NCI-H226 (cell line): Measurements from ENCODE around the gene BPI.
A peak's percentile ranks its signal among the peaks of the same experiment; 100 is the strongest.
"Not testable (repeated sequence)": the region's sequence is repeated elsewhere in the genome, so short reads cannot be mapped to it uniquely, and the experiment has no call there.

Experiments
- DNase-seq: peaks from one replicate; pipeline ENCODE4 v3.0.0-alpha.2; 2015

BPI gene

GRCh38 chr20:38306379-38306778 lies 2.4 kb downstream of the BPI start:
- DNase-seq, result no peak

DNA sequence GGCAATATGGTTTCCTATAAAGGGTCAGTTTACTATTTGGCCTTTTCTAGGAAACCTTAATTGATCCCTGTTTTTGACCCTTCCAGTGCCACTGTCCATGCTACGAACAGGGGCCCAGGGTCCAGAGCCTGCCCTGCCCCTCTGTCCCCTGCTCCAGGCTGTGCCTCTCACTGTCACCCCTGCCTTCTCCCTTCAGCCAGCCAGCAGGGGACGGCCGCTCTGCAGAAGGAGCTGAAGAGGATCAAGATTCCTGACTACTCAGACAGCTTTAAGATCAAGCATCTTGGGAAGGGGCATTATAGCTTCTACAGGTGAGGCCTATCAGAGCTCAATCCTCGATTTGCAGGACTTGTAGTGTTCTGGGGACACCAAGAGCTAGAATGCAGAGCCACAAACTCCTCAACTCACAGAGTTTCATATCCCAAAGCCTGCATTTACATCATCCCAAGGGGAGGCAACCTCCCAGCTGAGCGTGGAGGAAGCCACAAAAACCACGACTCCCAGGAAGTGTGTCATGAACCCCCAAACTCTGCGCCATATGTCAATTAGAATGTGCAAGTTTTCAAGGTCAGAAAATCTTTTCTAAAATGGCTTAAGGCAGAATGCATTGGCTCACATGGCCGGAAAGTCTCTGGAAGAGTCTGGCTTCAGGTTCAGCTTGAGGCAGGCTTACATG lies 3.6 kb downstream of the BPI start:
- peak; percentile 56 for DNase-seq

DNA sequence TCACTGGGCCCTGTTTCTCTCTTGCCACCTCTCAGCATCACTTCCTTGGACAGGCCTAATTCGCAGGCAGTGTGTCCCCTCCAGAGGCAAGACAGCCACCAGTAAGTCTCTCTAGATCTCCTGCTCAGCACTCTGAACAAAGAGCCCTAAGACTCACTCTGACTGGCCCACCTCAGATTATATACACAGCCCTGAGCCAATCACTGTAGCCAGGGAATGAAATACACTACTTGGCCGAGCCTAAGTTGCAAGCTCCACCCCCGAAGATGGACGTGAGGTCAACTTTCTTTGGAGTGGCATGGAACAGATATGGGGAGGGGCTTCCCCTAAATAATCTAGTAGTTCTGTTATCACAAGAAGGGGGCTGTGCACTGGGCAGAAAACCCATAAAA lies 4.1 kb downstream of the BPI start:
- no peak for DNase-seq

DNA sequence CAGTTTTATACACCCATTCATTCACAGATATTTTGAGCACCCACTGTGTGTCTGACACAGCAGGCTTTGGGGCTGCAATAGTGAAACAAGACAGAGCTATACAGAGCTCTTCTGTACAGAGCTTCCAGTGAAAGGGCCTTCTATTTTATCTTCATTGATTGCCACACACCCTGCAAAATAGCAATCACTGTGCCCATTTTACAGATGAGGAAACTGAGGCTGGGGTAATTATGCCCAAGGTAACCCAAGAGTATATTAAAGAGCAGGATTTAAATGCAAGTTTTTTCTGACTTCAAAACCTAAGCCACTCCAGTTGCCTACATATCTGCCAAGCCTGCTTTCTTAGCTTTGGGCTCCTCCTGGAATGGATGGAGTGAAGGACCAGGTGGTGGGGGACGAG lies 4.5 kb downstream of the BPI start:
- no peak for DNase-seq

DNA sequence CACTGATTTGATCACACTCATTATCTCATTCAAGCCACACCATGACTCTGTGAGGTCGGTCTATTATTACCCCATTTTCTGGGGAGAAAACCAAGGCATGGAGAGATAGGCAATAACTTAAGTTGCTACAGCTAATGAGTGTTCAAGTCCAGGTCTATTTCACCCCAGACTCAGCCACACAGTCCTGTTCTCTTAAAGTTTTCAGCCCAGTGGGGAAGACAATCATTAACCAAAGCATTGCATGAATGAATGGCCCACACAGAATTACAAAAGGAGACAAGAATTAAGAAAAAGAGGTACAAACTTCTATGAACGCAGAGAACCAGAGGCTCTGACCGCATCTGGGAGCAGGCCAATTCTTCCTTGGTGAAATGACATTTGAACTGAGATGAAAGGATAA lies 7.1 kb downstream of the BPI start:
- no peak for DNase-seq

DNA sequence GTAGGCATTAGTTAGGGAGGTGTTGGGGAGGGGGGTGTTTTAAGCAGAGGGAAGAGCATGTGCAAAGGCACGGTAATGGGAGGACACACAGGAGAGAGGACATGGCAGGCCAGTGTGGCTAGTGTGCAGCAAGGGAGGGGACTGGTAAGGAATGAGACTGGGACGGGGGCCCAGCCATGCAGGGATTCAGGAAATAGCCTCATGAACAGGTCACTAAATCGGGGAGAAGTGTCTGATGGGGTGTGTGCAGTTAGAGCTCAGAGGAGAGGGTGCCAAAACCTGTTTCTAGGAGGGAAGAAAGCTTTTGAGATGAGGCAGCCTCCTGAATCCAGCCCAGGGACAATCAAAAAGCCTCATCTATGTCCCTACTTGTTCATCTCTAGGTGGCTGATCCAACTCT lies 7.5 kb downstream of the BPI start:
- no peak for DNase-seq

- no peak for DNase-seq
These were observed 9.7 kb downstream of the BPI start for GRCh38 chr20:38313676-38314075.

- DNase-seq, result not testable (repeated sequence)
These were observed 10.4 kb downstream of the BPI start for GRCh38 chr20:38314350-38314749.

- no peak for DNase-seq
These were observed 11.5 kb downstream of the BPI start for GRCh38 chr20:38315290-38315966.

DNA sequence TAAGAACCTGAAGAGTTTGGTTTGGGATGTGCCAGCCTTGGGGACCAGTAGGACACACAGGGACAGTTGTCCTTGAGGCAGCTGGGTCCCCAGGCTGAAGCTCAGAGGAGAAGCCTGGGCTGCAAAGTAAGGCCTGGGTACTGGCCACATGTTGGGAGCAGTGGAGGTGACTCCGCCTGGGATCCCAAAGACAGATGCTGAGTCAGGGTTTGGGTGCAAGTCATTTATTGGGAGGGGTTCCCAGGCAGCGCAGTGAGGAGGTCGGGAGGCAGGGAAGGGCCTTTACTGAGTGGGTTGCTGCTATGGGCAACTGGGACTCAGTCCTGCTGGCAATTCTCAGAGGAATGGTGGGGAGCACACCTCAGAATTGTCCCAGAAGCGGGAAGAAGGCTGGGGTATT lies 12.4 kb downstream of the BPI start:
- no peak for DNase-seq

DNA sequence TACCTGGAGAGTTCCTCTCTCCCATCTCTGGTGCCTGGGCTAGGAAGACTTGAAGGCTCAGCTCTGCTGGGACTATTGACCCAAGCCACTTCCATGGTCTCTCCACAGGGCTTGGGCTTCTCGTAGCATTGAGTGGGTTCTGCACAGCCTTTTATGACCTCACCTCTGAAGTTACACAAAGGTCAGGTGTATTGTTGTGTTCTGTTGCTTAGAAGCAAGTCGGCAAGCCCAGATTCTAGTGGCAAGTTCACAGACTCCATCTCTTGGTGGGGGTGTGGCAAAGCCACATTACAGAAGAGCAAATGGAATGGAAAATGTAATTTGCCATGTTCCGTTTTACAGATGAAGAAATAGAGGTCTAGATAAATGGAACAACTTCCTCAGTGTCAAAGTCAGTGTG lies 13.5 kb downstream of the BPI start:
- DNase-seq, result no peak

- DNase-seq, result no peak
These were observed 16.3 kb downstream of the BPI start for GRCh38 chr20:38320221-38320620.

DNA sequence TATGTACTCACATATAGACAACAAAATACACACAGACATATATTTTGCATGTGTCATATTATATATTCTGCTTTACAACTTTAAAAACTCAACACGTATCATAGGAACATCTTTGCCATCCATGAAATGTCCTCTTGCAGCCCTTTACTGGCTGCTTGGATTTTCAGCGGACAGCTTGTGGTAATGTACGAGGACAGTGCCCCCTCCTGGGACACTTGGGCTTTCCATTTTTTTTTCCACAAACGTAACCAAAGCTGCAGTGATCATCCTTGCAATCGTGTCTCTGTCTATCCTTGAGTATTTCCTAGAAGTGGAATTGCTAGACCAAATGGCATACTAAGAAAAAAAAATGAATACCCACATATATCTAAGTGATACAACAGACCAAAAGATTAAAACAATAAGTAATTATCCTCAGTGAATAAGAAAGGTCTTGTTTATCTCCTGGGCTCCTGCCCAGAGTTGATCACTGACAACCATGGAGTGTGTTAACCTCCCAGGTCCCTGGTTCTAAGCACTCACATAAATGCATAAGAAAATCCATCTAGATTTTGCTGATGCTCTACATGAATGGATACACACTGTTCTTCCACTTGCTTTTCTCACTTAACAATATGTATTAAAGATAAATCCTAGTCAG lies 18.1 kb downstream of the BPI start:
- DNase-seq, result no peak

DNA sequence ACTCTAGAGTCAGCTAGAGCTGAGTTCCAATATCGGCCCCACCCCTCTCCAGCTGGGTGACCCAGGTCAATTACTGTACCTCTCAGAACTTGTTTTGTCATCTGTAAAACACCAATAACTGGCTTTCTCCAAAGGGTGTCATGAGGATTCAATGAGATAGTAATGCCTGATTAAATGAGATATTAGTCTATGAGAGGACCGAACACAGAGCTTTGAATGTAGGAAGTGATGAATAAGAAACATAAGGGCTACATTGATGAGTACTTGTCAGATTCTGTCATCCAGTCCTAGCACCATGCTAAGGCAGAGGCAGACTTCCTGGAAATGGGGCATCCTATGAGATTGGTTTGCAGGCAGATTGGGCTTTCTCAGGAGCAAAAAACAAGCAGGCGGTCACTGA lies 20.2 kb downstream of the BPI start:
- DNase-seq, result no peak

DNA sequence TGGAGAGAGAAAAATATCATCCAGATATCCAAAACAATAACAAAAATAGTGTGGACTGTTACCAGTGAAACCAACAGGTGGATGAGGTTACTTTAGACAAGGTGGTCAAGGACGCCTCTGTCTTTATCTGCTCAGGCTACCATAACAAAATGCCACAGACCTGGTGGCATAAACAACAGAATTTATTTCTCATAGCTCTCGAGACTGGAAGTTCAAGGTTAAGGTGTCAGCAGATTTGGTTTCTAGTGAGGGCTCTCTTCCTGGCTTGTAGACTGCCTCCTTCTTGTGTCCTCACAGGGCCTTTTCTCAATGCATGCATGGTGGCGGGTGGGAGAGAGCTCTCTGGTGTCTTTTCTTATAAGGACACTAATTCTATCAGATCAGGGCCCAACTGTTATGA lies 21.2 kb downstream of the BPI start:
- no peak for DNase-seq

DNA sequence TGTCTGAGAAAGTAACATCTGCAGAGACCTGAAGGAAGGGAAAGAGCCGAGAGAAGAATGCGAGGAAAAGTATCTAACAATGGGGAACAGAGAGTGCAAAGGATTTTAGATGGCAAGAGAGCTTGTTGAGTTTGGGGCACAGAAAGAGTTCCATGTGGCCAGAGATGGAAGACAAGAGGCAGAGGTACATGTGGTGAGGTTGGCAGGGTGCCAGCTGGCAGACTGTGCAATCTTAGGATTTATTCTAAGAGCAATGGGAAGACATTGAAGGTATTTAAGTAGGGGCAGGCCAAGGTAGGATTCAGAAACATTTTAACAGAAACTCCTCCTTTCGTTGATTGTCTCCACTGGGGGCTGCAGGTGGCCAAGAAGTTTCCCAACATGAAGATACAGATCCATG lies 21.9 kb downstream of the BPI start:
- DNase-seq, result no peak

GRCh38 chr20:38326309-38326708 lies 22.4 kb downstream of the BPI start:
- DNase-seq, result no peak

DNA sequence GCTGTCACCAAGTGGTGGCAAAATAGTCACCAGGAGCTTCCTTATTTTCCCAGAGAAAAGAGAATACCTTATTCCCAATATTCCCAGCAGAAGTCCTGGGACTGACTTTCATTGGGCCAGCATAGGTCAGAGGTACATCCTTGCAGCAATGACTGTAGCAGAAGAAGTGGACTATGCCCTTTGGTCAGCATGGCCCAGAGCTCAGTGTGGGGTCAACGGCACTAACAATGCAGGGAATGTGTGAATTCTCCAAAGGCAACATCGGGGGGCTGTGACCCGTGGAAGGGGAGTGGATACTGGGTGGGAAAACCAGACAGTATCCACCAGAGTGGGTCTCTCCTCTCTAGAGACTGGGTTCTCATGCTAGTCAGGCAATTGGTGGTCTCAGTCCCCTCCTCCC lies 26.7 kb downstream of the BPI start:
- DNase-seq, result no peak

GRCh38 chr20:38331245-38331644 lies 27.3 kb downstream of the BPI start:
- no peak for DNase-seq

GRCh38 chr20:38331814-38332213 lies 27.9 kb downstream of the BPI start:
- no peak for DNase-seq

- no peak for DNase-seq
These were observed 30.1 kb downstream of the BPI start for GRCh38 chr20:38334016-38334415.

DNA sequence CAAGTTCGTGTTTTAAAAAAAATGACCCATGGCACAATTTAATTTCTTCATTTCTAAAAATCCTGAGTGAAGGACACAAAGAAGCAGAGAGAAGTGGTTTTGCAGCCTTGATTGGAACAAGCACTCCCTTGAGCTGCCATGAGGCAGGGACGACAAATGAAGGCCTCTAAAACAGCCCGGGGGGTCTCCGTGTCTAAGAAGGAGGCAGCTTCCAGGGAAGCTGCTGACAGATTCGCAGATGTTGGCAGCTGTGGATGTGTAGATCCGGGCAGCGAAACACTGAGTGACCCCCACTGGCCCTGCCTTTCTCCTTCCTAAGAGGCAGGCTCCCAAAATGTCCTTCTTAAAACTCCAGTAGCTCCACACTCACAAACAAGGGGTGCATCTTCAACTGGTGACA lies 32.8 kb downstream of the BPI start:
- no peak for DNase-seq

- DNase-seq, result peak; percentile 16
These were observed 33.7 kb downstream of the BPI start for GRCh38 chr20:38337561-38338140.

GRCh38 chr20:38338849-38339520 lies 35.0 kb downstream of the BPI start:
- no peak for DNase-seq
